ENCODE measurements around the gene PSME3IP1.

The PSME3IP1 gene

GRCh38 chr16:57144027-57144426 lies 41.8 kb downstream of the PSME3IP1 start:
- no peak for DNase-seq (ENCODE audit: low spot score)

- no peak for DNase-seq (ENCODE audit: low spot score)
Observed at GRCh38 chr16:57143149-57143921, 42.5 kb downstream of the PSME3IP1 start.

GRCh38 chr16:57141822-57142631 lies 43.8 kb downstream of the PSME3IP1 start:
- no peak for DNase-seq (ENCODE audit: low spot score)

- no peak for DNase-seq (ENCODE audit: low spot score)
Observed at GRCh38 chr16:57140931-57141668, 44.7 kb downstream of the PSME3IP1 start.

- DNase-seq (ENCODE audit: low spot score) = no peak
Observed at GRCh38 chr16:57138281-57138935, 47.4 kb downstream of the PSME3IP1 start.

GRCh38 chr16:57137566-57138273 lies 48.1 kb downstream of the PSME3IP1 start:
- DNase-seq (ENCODE audit: low spot score) = no peak

GRCh38 chr16:57137043-57137442 lies 48.8 kb downstream of the PSME3IP1 start:
- DNase-seq (ENCODE audit: low spot score) = no peak

GRCh38 chr16:57134982-57135381 lies 50.9 kb downstream of the PSME3IP1 start:
- no peak for DNase-seq (ENCODE audit: low spot score)

GRCh38 chr16:57133886-57134285 lies 52.0 kb downstream of the PSME3IP1 start:
- DNase-seq (ENCODE audit: low spot score) = no peak

GRCh38 chr16:57133031-57133430 lies 52.8 kb downstream of the PSME3IP1 start:
- DNase-seq (ENCODE audit: low spot score) = no peak

GRCh38 chr16:57132470-57132869 lies 53.4 kb downstream of the PSME3IP1 start:
- no peak for DNase-seq (ENCODE audit: low spot score)

GRCh38 chr16:57131351-57131970 lies 54.4 kb downstream of the PSME3IP1 start:
- DNase-seq (ENCODE audit: low spot score) = no peak

- no peak for DNase-seq (ENCODE audit: low spot score)
Observed at GRCh38 chr16:57130950-57131321, 54.9 kb downstream of the PSME3IP1 start.

- DNase-seq (ENCODE audit: low spot score) = no peak
Observed at GRCh38 chr16:57128771-57129389, 57.0 kb downstream of the PSME3IP1 start.

- DNase-seq (ENCODE audit: low spot score) = no peak
Observed at GRCh38 chr16:57127836-57128235, 58.0 kb downstream of the PSME3IP1 start.

- DNase-seq (ENCODE audit: low spot score) = no peak
Observed at GRCh38 chr16:57127037-57127763, 58.6 kb downstream of the PSME3IP1 start.

- DNase-seq (ENCODE audit: low spot score) = no peak
Observed at GRCh38 chr16:57126411-57126810, 59.4 kb downstream of the PSME3IP1 start.

- DNase-seq (ENCODE audit: low spot score) = no peak
Observed at GRCh38 chr16:57125969-57126368, 59.9 kb downstream of the PSME3IP1 start.

- no peak for DNase-seq (ENCODE audit: low spot score)
Observed at GRCh38 chr16:57125376-57125775, 60.5 kb downstream of the PSME3IP1 start.

All from ecto neural progenitor cell (in vitro differentiated cells).